Gastroesophageal sphincter (tissue), 4 donors: ENCODE data around the gene PSORS1C1. TPM values are rescaled to one million over a fixed set of nuclear protein-coding genes. Genes with fewer than 3 reads are reported as not detected.

Experiments used
- ATAC-seq: fragments of 150-250 bp; one replicate; pipeline ENCODE4 v1.9.1; 2016; ENCODE audit warnings: mild to moderate bottlenecking, moderate library complexity
- H3K27ac ChIP-seq, 4 donors: fragments of 200-600 bp; sonication (generic) in 3 of 4; 1 replicate in 3 of 4; 2 replicates in 1 of 4; pipeline ENCODE4 v1.5.1; 2016 to 2019
- H3K27me3 ChIP-seq: fragments of 200-600 bp; sonication (generic); one replicate; pipeline ENCODE4 v1.5.1; 2019
- H3K36me3 ChIP-seq, 2 donors: fragments of 200-600 bp; sonication (generic); one replicate each; pipeline ENCODE4 v1.5.1; 2019; ENCODE audit warnings: control low read depth in 1 of 2
- H3K4me1 ChIP-seq, 3 donors: fragments of 200-600 bp; sonication (generic); 1 replicate in 2 of 3; 2 replicates in 1 of 3; pipeline ENCODE4 v1.5.1; 2016 to 2019; ENCODE audit warnings: control low read depth in 2 of 3
- H3K4me3 ChIP-seq, 2 donors: fragments of 200-600 bp; sonication (generic); one replicate each; pipeline ENCODE4 v1.5.1; 2019; ENCODE audit warnings: mild to moderate bottlenecking in 1 of 2, moderate library complexity in 1 of 2
- H3K9me3 ChIP-seq, 3 donors: fragments of 200-600 bp; sonication (generic); one replicate each; pipeline ENCODE4 v1.5.1; 2017 to 2019; ENCODE audit warnings: control low read depth in 2 of 3
- CTCF ChIP-seq, 4 experiments: fragments of 200-600 bp in 2 of 4; fragments of 450-650 bp in 2 of 4; sonication (generic) in 1 of 4; IDR thresholded peaks; one replicate each; pipeline ENCODE4 v1.5.1; 2017 to 2019; ENCODE audit warnings: antibody characterized with exemption in 4 of 4, mild to moderate bottlenecking in 2 of 4, moderate library complexity in 2 of 4
- EP300 ChIP-seq: sonication (generic); formaldehyde crosslinking; IDR thresholded peaks from one replicate; pipeline ENCODE4 v1.6.1; 2017; ENCODE audit warnings: antibody characterized with exemption, mild to moderate bottlenecking
- POLR2A ChIP-seq, 2 donors: fragments of 450-650 bp; IDR thresholded peaks; one replicate each; pipeline ENCODE4 v1.6.1; 2017; ENCODE audit warnings: antibody characterized with exemption in 2 of 2, mild to moderate bottlenecking in 2 of 2, moderate library complexity in 1 of 2
- POLR2AphosphoS5 ChIP-seq: sonication (generic); formaldehyde crosslinking; IDR thresholded peaks from one replicate; pipeline ENCODE4 v1.6.1; 2017; ENCODE audit warnings: antibody characterized with exemption
- WGBS, 2 donors: methylation state at CpG; one replicate each; pipeline ENCODE4 v1.1.5; 2018; ENCODE audit warnings: low coverage in 1 of 2; 5-methylcytosine and 5-hydroxymethylcytosine counted together
- total RNA-seq, 4 donors: library from RNA; depleted of rRNA; stranded (reverse); fragments of >200 nt; gene quantifications; one replicate each; pipeline ENCODE4 v1.1.0, GENCODE V29; 2016

PSORS1C1 gene
- total RNA-seq, 4 donors from 2014 or later, result 0.12 to 7.8 (median 1.7) TPM

GRCh38 chr6:31090973-31091364 is 23.6 kb upstream of the PSORS1C1 start:
- TF ChIP-seq POLR2A (IDR thresholded peaks at IDR 0.05) (no peak), POLR2AphosphoS5 (no peak), CTCF (IDR thresholded peaks at IDR 0.05) (no peak), EP300 (no peak)
- Histone ChIP-seq H3K27ac (no peak overlapping the region), H3K4me1 (peaks cover 0 to 19% (median 6%) of the 10 kb centered on the region in 3 donors), H3K9me3 (no peaks in the 10 kb centered on the region), H3K36me3 (no peaks in the 10 kb centered on the region), H3K27me3 (no peaks in the 10 kb centered on the region), H3K4me3 (no peak overlapping the region)
- 67 to 95% methylated on average over 1 to 3 of the region's 6 CpGs for WGBS, 2 donors
- no peak for ATAC-seq

DNA sequence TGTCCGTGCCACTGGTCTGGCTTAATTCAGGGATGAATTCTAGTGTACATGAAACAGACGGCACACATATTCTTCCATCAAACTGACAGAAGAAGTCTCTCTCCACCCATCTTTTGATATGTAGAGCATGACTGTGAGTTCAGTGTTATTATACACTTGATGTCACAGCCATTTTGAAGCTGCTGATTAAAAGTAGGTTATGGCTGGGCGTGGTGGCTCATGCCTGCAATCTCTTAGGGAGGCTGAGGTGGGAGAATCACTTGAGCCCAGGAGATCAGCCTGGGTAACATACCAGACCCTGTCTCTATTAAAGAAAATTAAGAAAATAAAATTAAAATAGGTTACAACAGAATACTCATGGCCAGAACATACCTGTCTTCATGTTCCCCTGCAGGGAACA is 22.9 kb upstream of the PSORS1C1 start:
- Histone ChIP-seq H3K4me3 (no peak overlapping the region), H3K36me3 (no peaks in the 10 kb centered on the region), H3K9me3 (no peaks in the 10 kb centered on the region), H3K27me3 (no peaks in the 10 kb centered on the region), H3K4me1 (peaks cover 0 to 18% (median 6%) of the 10 kb centered on the region in 3 donors), H3K27ac (no peak overlapping the region)
- 33 to 49% methylated on average over 3 of the region's 3 CpGs for WGBS, 2 donors
- TF ChIP-seq CTCF (IDR thresholded peaks at IDR 0.05) (no peak), POLR2A (IDR thresholded peaks at IDR 0.05) (no peak), POLR2AphosphoS5 (no peak), EP300 (no peak)
- ATAC-seq, result no peak

DNA sequence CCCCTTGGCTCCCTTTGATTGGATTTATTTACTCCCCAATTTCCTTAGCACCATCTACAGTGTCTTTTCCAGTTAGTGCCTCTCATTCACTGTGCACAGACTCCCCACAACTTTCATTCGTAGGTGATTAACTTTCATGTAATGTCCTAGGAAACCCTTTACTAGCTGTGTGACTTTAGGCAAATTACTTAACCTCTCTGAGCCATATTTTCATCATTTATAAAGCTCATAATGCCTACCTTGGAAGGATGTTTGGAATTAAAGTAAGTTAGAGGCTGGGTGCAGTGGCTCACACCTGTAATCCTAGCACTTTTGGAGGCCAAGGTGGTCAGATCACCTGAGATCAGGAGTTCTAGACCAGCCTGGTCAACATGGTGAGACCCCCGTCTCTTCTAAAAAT is 22.4 kb upstream of the PSORS1C1 start:
- ATAC-seq, result no peak
- 89 to 100% methylated on average over 1 to 2 of the region's 2 CpGs for WGBS, 2 donors
- Histone ChIP-seq H3K9me3 (no peaks in the 10 kb centered on the region), H3K36me3 (no peaks in the 10 kb centered on the region), H3K4me3 (no peak overlapping the region), H3K4me1 (peaks cover 0 to 13% (median 1%) of the 10 kb centered on the region in 3 donors), H3K27me3 (no peaks in the 10 kb centered on the region), H3K27ac (no peak overlapping the region)
- no peak for TF ChIP-seq CTCF (IDR thresholded peaks at IDR 0.05)
- no peak for TF ChIP-seq POLR2A (IDR thresholded peaks at IDR 0.05)
- no peak for TF ChIP-seq POLR2AphosphoS5

GRCh38 chr6:31092769-31093505 is 21.7 kb upstream of the PSORS1C1 start:
- H3K9me3 ChIP-seq, result no peaks in the 10 kb centered on the region
- H3K27ac ChIP-seq, result no peak overlapping the region
- WGBS, 2 donors, result 63 to 67% methylated on average over 4 to 5 of the region's 12 CpGs
- H3K4me1 ChIP-seq, result peaks cover 0 to 8% (median 0%) of the 10 kb centered on the region in 3 donors
- H3K4me3 ChIP-seq, result no peak overlapping the region
- no peaks in the 10 kb centered on the region for H3K36me3 ChIP-seq
- H3K27me3 ChIP-seq, result no peaks in the 10 kb centered on the region
- ATAC-seq, result no peak
- TF ChIP-seq EP300 (no peak), CTCF (IDR thresholded peaks at IDR 0.05) (no peak), POLR2A (IDR thresholded peaks at IDR 0.05) (no peak), POLR2AphosphoS5 (no peak)

DNA sequence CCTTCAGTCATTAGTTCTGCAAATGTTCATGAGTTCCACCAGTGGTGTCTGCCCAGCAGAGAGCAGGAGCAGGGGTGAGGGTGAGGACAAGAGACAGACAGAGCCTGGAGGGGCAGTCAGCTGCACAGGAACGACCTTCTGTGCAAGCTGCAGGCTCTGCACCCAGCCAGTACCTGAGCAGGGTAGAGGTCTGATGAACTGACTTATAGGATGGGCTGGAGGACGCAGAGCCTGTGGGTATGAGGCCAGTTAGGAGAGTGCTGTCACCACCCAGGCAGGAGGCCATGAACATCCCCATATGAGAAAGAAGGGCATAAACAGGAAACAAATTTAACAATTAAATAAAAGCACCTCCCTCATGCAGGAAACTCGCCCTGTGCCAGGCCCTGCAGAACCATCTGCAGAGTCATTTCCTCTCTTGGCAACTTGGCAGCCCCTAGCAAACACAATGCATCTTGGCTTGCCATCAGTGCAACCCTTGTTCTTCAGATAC is 20.2 kb upstream of the PSORS1C1 start:
- Histone ChIP-seq H3K36me3 (no peaks in the 10 kb centered on the region), H3K27me3 (no peaks in the 10 kb centered on the region), H3K27ac (no peak overlapping the region), H3K4me1 (peaks cover 0 to 8% (median 0%) of the 10 kb centered on the region in 3 donors), H3K4me3 (no peak overlapping the region), H3K9me3 (no peaks in the 10 kb centered on the region)
- no peak for ATAC-seq
- 41 to 92% methylated on average over 2 to 3 of the region's 3 CpGs for WGBS, 2 donors
- no peak for TF ChIP-seq POLR2A (IDR thresholded peaks at IDR 0.05)
- TF ChIP-seq EP300, result no peak
- no peak for TF ChIP-seq CTCF (IDR thresholded peaks at IDR 0.05)
- no peak for TF ChIP-seq POLR2AphosphoS5
